A549 treated with RU486 at 1 μM for 4 hours (cell line): ENCODE results near the gene ZFYVE21. TPM values are rescaled to one million over a fixed set of nuclear protein-coding genes. Genes with fewer than 3 reads are reported as not detected.

Source experiments
- total RNA-seq: library from RNA; stranded (reverse); fragments of 200-300 nt; extraction: Qiagen RNA extraction; gene quantifications from 5 replicates; pipeline ENCODE4 v1.2.3, GENCODE V29; 2022; ENCODE audit warnings: low read depth

The ZFYVE21 gene
- total RNA-seq = 30.7 to 40.0 TPM (median 35.8 TPM) in 5 replicates

DNA sequence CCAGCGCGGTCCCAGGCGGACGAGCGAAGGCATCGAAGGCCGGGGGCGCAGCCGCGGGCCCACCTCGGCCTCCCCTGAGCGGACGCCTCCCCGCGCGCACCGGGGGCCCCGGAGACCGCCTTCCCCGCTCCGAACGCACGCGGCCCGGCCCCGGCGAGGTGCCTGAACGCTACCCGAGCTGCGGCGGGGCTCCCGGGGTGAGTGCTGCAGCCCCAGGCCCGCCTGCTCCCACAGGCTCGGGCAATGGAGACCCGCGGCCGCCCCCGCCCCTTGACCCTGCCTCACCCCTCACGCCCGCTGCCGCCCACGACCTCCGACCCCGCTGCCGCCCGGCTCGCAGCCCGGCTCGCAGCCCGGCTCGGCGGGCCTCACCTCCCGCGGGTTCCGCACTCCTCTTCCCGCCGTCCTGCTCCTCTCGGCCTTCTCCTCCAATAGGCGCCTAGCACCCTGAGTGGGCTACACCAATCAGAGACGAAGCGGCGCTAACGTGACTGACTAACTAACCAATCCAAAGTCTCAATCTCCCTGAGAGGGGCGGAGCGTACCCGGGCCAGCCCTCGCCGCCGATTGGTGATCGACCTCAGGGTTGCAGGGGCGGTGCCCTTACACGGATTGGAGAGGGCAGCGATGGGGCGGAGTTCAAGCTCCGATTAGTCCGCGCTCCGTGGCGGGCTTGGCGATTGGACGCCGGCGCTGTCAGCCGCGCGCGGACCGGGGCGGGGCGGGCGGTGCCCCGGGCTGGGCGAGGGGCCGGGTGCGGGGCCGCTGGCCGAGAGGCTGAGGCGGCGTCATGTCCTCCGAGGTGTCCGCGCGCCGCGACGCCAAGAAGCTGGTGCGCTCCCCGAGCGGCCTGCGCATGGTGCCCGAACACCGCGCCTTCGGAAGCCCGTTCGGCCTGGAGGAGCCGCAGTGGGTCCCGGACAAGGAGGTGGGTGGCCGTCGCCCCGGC is at the start of gene ZFYVE21, which contains the start of gene XRCC3:
Gene ZFYVE21 (plus strand): TSS at position 759 of the 949 bp plus-strand sequence. CDS start 32 bp downstream, at position 791.
Gene XRCC3 (minus strand): TSS at position 400 of the 949 bp plus-strand sequence. CDS start 4,364 bp downstream, outside the sequence.

Other genes with a start within 250 kb of the ZFYVE21 start
- 73.0 to 106 TPM (median 102 TPM) in 5 replicates for gene CKB, start 193.0 kb upstream of the ZFYVE21 start, total RNA-seq
- 17.1 to 29.0 TPM (median 28.4 TPM) in 5 replicates for gene TRMT61A, start 186.6 kb upstream of the ZFYVE21 start, total RNA-seq
- gene BAG5, start 153.2 kb upstream of the ZFYVE21 start, total RNA-seq = 18.0 to 24.9 TPM (median 23.4 TPM) in 5 replicates
- gene COA8, start 152.8 kb upstream of the ZFYVE21 start, total RNA-seq = 46.2 to 52.0 TPM (median 51.5 TPM) in 5 replicates
- gene KLC1, start 86.6 kb upstream of the ZFYVE21 start, total RNA-seq = 92.0 to 119 TPM (median 106 TPM) in 5 replicates
- 29.6 to 32.8 TPM (median 31.6 TPM) in 5 replicates for gene XRCC3, start 359 bp upstream of the ZFYVE21 start, total RNA-seq
- gene PPP1R13B, start 131.8 kb downstream of the ZFYVE21 start, total RNA-seq = 3.6 to 5.3 TPM (median 4.3 TPM) in 5 replicates
- gene TDRD9, start 212.6 kb downstream of the ZFYVE21 start, total RNA-seq = not detected in 5 replicates
- gene RD3L, start 226.7 kb downstream of the ZFYVE21 start, total RNA-seq = not detected in 5 replicates